Caki2 (cell line): Measurements from ENCODE around the gene MYL12B. TPM values are rescaled to one million over a fixed set of nuclear protein-coding genes. Genes with fewer than 3 reads are reported as not detected.
"Not testable (repeated sequence)": the region's sequence is repeated elsewhere in the genome, so short reads cannot be mapped to it uniquely, and the experiment has no call there.

ENCODE experiments used
- DNase-seq: peaks from one replicate; pipeline ENCODE4 v3.0.0-alpha.2; 2015; ENCODE audit warnings: low read depth
- in situ Hi-C: cut with HindIII; loops from 2 replicates; pipeline ENCODE4 v1.10.0; 2016; ENCODE audit warnings: low sequenced_read_pairs, low pct_unique_long_range_greater_than_20kb, mixed read lengths
- total RNA-seq: library from RNA; depleted of rRNA; stranded (reverse); fragments of >200 nt; shearing (Covaris generic); gene quantifications from 2 replicates; pipeline ENCODE4 v1.2.3, GENCODE V29; 2014; ENCODE audit warnings: low replicate concordance

Gene MYL12B
- total RNA-seq, 1 experiment from 2014 or later, result 553 TPM

DNA sequence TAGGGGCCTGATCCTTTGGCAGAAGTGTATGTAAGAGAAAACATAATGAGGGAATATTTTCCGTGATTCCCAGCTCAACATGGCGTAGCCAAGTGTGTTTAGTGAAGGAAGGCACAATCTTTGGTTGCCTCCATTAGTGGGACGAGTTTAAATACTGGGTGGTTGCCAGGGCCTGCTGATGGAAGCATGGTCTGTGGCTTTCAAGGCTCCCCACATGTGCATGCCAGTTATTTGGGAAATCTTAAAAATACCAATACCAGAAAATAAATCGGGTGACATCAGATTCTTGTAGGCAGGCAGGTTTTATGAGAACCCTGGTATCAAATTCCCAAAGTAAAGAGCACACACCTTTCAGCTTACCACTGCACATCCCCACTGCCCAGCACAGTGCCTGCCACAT is 7.2 kb upstream of the MYL12B start:
- no peak for DNase-seq
- in situ Hi-C loops, result no loop called here

DNA sequence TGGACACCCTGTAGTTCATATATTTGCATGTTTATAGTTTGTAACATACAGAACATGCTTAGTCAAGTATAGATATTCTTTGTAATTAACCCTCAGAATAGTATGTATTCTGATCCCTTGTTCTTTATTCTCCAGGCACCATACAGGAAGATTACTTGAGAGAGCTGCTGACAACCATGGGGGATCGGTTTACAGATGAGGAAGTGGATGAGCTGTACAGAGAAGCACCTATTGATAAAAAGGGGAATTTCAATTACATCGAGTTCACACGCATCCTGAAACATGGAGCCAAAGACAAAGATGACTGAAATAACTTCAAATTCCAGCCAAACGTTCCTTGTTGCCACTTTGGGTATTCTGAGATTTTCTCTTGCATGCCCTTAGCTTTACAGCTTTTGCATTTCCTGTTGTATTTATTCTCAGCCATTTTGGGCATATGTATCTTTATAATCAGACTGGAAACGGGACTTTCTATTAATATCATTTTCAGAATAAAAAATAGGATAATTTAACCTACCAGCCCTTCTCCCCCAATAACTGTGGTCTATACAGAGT is 6.2 kb upstream of the MYL12B start:
- no peak for DNase-seq
- in situ Hi-C loops, result no loop called here

DNA sequence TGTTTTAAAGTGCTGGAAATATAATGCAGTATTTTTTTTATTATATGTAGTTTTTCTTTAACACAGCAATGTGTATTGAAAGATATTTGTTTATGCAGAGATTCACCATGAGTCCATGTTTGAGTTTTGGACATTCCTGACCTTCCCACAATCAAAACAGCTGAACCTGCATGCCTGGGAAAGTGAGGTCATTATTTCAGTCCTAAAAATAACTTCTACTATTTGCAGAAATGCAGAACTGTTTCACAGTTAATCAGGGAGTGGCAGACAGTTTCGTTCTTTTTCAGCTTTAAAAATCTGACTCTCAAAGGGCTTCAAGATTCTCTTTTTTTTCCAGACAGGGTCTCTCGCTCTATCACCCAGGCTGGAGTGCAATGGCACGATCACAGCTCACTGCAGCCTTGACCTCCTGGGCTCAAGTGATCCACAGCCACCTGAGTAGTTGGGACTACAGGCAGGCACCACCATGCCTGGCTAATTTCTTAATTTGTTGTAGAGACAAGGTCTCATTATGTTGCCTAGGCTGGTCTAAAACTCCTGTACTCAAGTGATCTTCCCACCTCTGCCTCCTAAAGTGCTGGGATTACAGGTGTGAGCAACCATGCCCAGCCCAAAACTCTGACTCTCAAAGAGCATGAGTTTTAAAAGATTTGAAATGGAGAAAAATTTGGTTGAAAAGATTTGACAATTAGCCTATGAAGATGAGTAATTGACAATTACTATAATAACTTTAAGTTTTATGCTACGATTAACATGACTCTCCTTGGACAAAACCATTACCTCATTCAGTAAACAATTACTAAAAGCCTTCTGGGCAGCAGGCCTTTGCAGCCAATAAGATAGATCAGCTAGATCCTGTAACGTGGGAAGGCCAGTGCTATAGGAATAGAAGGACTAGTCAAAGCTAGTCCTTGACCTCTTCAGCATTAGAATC is 5.0 kb upstream of the MYL12B start:
- in situ Hi-C loops, result no loop called here
- DNase-seq, result no peak

DNA sequence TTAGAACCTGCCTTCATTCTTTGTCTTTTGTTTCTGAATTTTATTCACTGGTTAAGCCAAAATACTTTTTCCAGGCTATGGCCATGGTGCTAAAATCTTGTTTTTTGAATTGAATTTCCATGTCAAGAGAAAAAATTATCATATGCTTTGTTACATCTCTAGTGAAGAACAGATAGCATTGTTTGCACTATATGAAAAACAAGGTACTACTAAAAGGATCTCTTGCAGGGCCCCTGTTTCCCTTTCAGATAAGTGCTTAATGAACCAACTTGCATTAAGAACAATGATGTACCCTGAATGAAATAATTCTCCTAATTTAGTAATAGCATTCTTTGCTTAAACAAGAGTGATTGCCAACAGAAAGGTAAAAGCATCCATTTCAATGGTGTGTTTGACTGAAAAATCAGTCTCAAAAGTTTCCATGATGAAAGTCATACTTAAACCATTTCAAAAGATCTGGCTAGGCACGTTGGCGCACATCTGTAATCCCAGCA is 4.3 kb upstream of the MYL12B start:
- DNase-seq, result no peak
- in situ Hi-C loops, result no loop called here

DNA sequence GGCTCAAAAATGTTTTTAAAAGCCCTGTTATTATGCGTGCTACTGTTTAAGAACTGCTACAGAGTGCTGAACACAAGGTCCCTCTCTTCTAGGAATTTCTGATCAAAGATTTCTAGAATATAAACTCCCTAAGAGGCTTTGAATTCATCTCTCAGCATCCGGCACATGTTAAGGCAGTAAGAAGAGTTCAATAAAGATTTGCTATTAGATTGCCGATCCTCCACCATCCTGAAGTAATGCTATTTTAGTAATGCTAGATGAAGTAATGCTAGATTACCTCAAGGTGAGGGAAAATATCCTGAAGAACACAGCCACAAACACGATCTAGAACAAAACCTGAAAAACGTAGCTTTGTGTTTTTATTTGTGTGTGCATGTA is 949 bp upstream of the MYL12B start:
- in situ Hi-C loops, result no loop called here
- no peak for DNase-seq

DNA sequence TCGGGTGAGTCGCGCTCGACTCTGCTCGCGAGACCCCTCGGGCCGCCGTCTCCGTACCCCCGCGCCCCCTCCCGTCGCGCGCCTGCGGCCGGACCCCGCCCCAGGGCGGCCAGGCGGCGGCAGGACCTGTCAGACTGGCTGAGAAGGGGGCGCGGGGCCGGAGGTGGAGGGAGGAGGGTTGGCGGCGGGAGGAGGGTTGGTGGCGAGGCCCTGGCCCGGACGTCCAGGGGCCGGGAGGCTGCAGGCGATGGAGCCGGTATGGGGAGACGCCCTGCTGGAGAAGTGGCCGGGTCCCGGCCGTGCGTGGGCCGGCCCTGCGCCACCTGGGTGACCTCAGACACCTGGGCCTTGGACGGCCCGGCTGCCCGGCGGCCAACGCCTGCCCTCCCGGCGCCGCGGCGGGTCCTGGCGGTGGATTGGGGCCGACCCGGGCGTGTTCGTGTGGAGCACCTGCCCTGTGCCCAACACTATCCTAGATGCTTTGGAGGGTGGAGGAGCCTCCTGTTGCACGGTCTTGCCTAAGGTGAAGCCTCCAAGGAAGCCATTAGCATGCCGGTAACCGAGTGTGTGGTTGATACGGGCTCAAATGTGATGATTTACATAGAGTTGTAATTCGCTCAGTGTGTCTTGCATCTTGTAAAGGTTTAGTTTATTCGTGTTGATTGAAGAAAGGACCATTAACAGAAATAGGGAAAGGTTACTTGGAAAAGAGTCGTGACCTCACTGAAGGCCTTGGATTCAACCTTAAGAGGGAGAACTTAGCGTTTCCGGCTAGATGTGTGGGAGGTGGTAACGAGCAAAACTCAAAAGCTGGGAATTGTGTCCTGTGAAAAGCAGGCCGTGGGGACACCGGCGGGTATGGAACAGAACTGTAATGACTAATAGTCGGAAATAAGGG is 550 bp downstream of the MYL12B start:
- in situ Hi-C loops, result no loop called here
- no peak for DNase-seq

DNA sequence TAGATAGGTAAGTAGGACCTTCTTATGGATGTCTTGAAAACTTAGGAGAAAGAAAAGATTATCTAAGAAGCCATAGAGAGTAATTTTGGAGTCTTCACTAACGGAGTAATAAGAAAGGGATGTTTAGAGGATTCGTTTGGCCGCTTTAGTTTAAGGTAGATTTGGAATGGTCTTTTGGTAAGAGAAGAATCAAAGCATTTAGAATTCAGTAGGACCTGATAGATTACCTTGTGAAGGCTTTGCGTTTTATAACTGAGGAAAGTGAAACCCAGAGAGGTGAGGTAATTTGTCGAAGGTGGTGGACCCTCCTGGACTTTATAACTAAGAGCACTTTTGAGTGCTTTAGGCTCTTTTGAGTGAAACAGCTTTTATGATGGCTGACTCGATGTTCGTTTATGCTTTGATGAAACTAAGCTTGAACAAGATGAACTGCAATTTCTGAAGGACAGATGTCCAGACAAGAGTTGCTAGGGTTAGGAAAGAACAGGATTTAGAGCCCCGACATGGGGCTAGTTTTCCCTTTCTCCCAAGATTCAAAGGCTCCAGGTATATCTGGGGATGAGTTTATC is 1.3 kb downstream of the MYL12B start:
- no peak for DNase-seq
- in situ Hi-C loops, result no loop called here

DNA sequence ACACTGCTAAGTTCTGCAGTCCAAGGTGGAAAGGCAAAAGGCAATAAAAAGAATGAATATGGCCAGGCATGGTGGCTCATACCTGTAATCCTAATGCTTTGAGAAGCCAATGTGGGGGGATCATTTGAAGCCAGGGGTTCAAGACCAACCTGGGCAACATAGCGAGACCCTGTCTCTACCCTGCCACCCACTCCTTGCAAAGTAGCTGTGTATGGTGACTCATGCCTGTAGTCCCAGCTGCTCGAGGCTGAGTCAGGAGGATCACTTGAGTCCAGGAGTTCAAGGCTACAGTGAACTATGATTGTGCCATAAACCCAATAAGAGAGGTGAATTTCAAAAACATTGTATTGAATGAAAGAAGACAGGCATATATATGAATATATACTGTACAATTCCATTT is 2.4 kb downstream of the MYL12B start:
- in situ Hi-C loops, result no loop called here
- DNase-seq, result no peak

DNA sequence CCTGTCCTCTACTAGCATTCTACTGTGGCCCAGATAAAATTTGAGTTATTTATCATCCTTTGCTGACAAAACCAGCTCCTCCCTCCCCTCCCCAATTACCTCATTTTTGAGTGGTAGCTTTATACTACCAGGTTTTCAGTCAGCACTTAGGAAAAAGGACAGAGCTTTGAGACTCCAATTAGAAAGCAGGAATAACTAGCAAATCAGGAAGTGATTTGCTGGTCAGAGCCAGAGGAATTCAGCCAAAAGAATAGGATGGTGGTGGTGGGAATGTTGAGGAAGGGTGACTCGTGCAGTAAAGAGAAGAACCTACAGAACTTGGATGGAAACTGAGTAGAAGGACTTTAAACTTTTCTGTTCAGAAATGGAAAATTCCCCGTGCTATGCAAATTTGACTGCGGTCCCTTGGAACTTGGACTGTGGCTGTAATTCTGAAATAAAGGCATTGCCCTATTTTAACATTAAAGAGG is 3.7 kb downstream of the MYL12B start:
- in situ Hi-C loops, result no loop called here
- no peak for DNase-seq

DNA sequence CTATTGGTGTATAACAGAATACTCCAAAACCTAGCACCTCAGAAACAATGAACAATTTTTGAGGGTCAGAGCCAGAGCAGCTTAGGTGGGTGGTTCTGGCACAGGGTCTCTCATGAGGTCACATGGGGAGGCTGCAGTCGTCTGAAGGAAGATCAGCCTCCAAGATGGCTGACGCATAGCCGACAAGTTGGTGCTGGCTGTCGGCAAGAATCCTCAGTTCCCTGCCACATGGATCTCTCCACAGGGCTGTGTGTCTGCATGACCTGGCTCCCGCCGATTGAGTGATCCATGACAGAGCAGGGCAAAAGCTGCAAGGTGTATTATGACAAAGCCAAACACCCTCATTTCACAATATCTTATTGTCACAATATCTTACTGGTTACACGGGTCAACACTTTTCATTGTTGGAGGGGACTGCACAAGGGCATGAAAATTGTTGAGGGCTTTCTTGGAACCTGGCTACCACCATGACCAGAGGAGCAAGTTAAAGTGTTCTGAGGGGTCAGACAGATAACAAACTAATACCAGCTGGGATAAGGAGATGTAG is 4.2 kb downstream of the MYL12B start:
- no peak for DNase-seq
- in situ Hi-C loops, result no loop called here

DNA sequence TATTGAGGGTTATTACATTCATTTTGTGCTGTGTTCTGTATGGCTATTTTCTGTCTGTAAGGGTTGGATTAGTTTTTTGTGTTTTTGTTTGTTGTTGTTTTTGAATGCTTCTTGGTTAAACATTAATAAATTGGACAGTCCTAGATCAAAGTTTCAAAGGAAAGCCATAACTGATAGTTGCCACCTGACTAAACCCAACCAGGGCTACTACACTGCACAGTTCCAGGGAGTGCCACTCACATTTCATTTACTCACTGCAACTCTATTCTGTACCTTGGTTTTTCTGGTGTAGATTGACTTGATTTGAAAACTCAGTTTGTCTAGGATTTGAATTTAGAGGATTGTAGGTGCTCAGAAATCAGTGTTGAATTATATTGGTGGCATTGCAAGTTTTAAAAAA is 6.4 kb downstream of the MYL12B start:
- in situ Hi-C loops, result no loop called here
- no peak for DNase-seq

DNA sequence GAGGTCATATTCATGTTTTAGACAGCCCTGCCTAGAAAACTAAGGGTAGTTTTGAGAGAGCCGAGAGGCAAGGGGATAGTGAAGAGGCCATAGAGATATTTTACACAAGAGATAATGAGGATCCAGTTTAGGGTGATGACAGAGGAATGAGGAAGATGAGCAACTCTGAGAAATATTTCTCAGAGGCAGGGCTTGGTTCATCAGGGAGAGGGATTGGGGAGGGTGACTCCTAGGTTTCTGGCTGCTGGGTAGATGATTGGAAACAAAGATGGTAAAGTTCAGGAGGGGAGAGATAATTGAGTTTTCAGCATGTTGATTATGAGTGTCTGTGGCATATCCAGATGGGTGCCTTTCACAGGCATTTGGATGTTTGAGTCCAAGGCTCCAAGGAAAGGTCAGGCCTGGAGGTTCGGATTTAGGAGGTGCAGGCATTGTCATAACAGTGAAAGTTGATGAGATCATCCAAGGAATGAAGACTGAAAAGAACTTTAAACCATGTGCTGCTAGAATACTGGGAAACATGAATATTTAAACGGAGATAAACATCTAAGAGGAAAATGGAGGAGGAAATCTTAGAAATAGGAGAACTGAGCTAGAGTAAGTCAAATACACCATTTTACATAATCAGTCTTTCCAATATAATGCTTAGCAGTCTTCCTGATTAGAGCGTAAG is 7.4 kb downstream of the MYL12B start:
- no peak for DNase-seq
- in situ Hi-C loops, result no loop called here

DNA sequence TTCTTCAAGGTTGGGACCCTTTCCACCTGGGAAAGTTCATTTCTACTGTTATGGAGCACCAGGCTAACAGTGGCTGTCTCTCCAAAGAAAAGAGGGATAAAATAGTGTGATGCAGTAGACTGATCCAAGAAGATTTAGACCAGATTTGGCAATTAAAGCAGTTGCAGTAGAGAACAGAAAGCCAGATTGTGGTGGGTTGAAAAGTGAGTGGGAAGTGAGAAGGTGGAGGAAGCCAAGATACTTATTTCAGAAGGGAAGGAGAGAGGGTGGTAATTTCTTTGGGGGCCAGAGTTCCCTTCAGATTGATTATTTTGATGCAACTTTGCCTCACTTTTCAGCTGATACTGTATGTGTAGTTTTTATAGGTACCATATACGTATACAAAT is 8.0 kb downstream of the MYL12B start:
- no peak for DNase-seq
- in situ Hi-C loops, result no loop called here

DNA sequence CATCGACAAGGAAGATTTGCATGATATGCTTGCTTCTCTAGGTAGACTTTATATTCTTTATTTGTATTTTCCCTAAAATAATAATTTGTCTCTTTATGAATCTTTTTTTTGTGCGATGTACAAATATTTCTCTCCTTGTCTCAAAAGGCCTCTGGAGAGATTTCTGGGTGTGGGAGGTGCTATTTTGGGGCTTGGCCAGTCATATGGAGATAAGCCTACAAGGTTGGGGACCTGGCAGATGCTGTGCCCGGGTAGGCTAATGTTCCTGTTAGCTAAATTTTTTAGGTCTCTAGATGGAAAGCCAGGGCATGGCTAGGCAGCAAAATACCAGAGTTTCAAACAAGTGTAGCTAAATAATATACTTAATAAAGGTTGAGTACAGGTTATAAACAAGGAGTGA is 11.1 kb downstream of the MYL12B start:
- DNase-seq, result no peak
- in situ Hi-C loops, result no loop called here

DNA sequence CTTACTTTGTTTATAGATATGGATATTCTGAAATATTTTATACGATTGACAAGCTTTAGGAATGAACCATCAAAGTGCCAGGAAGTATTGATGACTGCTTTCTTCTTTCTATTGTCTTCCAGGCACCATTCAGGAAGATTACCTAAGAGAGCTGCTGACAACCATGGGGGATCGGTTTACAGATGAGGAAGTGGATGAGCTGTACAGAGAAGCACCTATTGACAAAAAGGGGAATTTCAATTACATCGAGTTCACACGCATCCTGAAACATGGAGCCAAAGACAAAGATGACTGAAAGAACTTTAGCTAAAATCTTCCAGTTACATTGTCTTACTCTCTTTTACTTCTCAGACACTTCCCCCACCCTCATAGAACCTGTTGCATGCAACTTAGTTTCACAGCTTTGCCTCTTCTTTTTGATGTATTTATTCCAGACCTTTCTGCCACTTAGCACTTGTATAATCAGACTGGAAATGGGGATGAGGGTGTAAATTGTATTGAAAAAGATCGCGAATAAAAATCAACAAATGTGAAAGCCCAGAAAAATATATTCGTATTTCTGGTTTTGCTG is 15.8 kb downstream of the MYL12B start:
- in situ Hi-C loops, DNase-seq: not testable (repeated sequence)

DNA sequence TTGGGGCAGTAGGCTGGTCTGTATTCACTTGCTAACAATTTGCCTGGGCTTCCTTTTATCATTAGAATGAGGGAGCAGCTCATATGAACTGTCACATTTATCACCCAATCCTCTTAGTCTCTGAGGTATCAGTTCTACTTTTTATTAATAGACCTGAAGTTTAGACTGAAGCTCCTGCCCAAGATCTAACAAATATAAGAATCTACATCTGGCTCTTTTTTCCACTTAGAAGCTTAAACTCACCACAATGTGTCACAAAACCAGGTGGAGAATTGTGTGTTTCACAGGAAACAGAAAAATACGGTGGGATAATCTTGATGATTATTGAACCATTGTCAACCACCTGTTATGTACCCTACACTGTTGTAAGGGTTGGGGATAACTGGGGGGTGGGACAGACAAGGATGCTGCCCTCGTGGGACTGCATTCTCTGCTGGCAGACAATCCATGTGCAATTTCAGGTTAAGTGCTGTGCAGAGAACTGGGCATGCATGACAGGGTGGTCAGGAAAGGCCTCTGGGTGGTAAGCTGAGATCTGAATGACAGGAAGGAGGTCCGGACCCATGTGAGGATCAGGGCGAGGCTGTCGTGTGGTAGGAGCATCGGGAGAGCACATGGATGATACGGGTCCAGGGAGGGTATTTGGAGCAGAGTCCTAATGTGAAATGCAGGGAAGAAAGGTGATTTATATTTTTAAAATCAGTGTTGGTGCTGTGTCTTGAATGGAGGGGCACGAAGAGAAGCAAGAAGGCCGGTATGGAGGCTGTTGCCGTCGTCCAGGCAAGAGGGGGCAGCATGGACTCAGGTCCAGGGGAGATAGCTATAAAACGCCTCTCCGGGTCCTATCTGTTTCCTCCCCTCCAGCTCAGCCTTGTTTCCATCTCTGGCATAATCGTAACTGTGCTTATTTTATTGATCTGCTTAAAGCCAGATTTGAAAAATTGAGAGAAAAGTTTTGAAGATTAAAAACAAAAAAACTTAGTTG is 17.6 kb downstream of the MYL12B start:
- in situ Hi-C loops, result no loop called here
- no peak for DNase-seq
